ENCODE results near the gene ATP9A.

DNA sequence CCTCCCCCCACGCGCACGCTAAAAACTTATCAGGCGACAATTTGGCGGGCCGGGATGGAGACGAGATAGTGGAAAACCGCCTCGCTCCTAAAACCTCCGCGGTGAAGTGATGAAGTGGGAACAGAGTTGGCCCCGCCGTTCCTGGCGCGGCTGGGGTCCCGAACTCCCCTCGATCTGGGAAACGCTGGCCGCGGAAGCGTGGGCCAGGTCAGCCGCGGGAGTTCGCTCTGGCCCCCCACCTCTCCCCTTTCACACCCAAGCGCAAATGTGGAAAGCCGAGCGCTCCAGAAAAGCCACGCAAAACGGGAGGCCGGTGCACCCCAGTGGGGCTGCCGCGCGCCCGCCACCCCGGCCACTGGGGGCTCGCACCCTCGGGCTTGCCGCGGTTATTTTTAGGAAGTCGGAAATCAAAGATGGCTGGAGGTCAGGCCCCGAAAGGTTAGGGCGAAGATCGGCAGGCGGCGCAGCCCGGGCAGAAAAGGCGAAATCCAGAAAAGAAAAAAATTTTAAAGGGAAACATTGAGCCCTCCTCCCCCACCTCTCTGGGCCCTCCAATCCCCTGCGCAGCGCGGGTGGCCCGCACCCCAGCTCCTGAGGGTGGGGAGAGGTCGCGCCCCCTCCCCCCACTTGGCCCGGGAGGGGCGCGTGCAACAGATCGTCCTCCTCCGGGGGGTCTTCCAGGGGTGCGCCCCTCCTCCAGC lies 33.1 kb upstream of the ATP9A start:
- TF ChIP-seq, protein P1, sequence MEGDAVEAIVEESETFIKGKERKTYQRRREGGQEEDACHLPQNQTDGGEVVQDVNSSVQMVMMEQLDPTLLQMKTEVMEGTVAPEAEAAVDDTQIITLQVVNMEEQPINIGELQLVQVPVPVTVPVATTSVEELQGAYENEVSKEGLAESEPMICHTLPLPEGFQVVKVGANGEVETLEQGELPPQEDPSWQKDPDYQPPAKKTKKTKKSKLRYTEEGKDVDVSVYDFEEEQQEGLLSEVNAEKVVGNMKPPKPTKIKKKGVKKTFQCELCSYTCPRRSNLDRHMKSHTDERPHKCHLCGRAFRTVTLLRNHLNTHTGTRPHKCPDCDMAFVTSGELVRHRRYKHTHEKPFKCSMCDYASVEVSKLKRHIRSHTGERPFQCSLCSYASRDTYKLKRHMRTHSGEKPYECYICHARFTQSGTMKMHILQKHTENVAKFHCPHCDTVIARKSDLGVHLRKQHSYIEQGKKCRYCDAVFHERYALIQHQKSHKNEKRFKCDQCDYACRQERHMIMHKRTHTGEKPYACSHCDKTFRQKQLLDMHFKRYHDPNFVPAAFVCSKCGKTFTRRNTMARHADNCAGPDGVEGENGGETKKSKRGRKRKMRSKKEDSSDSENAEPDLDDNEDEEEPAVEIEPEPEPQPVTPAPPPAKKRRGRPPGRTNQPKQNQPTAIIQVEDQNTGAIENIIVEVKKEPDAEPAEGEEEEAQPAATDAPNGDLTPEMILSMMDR (IDR thresholded peaks at IDR 0.05; ENCODE audit: control extremely low read depth in 1 of 3, insufficient read depth in 1 of 3, low read depth in 1 of 3, low read length in 3 of 3): peak in 2 of 3 experiments; percentile 2 to 23; a peak in 2 of 4 replicates
- TF ChIP-seq JUN (IDR thresholded peaks at IDR 0.05; ENCODE audit: low read depth, low read length): no peak
- peak; percentile 88 for TF ChIP-seq YY1 (IDR thresholded peaks at IDR 0.05; ENCODE audit: low read depth, low read length)
- TF ChIP-seq KDM1A (IDR thresholded peaks at IDR 0.05; ENCODE audit: borderline replicate concordance, low read length): no peak; the same call in 1 of the 2 replicates
- TF ChIP-seq RAD21 (IDR thresholded peaks at IDR 0.05 in 1 of 2, conservative IDR thresholded peaks at IDR 0.05 in 1 of 2; ENCODE audit: low read depth in 2 of 2, low read length in 2 of 2): peak in 1 of 2 experiments; percentile 38; a peak in 1 of 4 replicates
- no peak; the same call in 1 of the 2 replicates for TF ChIP-seq BACH1 (IDR thresholded peaks at IDR 0.05; ENCODE audit: low read length)

All from H1 (cell line).